VCaP (cell line): ENCODE measurements around the gene ONECUT2.

ENCODE experiments used
- H3K27ac ChIP-seq: fragments of 450-650 bp; 2 replicates; pipeline ENCODE4 v1.5.1; 2017
- CTCF ChIP-seq: fragments of 450-650 bp; conservative IDR thresholded peaks from 2 replicates; pipeline ENCODE4 v1.5.1; 2017; ENCODE audit warnings: mild to moderate bottlenecking, moderate library complexity

The ONECUT2 gene

DNA sequence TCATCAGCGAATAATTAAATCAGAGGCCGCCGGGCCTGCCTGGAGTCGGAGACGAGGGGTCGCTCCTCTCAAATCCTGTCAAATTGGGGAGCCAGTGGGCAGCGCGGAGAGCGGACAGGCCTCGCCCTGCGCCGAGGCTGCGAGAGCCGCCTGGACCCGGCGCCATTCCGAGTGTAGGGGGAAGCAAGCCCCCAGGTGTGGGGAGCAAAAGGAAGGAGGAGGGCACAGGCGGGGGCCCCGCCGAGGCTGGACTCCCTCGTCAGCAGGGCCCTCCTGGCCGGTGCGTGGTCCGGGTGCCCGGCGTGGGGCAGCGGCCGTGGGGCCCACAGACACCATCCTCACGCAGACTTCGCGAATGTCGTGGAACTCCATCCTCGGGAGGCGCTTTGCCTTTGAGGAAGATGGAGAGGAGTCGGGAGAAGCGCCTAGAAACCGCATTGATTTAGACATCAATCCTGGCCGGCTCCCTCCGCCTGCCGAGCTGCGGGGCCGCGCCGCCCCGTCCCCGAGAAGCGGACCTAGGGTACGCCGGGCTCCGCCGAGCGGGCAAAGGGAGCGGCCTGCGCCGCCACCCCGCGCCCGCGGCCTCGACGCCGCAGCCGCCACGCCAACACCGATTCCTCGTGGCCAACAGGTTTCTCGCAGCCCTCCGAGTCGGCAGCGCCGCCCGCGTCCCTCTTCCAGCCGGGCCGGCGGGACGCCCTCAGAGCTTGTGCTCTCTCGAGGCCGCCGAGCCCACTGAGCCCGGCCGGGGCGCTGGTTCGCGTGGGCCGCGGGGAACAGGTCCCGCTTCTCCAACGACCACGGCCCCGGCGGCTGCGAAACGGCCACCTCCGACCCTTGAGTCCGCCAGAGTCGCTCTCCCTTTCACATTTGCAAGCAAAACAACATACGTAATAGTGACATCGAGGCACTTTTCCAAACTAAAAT lies 6.7 kb upstream of the ONECUT2 start:
- TF ChIP-seq CTCF, result no peak
- no peak overlapping the region for H3K27ac ChIP-seq

- H3K27ac ChIP-seq, result no peak overlapping the region
- TF ChIP-seq CTCF, result no peak
These were observed 5.8 kb upstream of the ONECUT2 start for GRCh38 chr18:57429167-57430078.

DNA sequence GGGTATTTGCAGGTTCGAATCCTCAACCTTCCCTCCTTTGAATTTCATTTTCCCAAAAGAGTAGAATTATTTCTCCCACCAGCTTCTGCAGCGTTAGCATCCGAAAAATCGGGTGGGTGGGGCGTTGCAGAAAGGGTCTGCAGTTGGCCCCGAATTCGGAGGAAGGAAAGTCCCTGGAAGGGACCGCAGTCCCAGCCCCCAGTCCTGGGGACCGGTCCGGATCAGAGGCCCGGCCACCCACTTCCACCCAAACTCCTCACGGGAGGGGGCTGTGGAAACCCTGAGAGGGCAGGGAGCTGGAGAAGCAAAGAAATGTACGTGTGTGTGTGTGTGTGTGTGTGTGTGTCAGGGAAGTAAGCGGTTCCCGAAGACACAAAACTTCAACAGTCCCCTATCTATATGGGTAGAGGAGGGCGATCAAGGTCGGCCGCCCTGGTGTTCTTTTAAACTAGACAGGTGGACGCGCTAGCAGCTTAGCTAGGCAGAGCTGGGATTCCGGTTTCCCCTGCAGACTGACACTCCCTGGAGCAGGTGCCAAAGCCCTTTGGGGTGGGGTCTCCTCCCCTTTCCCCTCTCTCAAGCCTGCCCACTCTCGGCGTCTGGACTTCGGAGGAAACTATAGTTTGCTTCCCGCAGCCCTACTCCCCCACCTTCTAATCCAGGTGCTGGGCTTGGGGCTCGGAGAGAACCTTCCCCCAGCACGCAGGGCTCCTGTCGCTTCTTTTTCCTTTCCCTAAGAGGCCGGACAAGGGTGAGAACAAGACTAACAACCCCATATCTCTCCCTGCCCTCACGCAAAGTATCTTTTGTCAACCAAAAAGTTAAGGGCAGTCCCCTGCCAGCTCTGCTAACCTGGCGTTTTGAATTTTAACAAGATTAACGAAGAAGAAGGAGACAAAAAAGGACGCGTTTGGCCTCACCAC lies 4.8 kb upstream of the ONECUT2 start:
- no peak for TF ChIP-seq CTCF
- H3K27ac ChIP-seq, result no peak overlapping the region

DNA sequence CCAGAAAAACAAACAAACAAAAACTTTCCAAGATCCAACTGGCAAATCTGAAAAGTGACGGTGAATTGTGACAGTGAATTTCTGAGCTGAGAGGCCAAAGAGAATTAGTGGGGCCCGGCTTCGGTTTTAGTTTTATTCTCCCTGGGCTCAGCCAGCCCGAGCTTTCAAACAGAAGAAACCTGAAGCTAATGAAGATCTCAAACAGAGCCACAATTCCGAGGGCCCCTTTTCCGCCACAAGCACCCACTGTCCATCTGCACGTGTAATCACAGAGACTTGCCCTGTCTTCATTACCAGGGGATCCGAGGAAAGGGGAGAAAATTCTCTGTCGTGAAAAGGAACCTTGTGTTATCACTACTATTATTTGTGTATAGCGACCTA lies 4.2 kb upstream of the ONECUT2 start:
- no peak for TF ChIP-seq CTCF
- no peak overlapping the region for H3K27ac ChIP-seq

- H3K27ac ChIP-seq, result no peak overlapping the region
- no peak for TF ChIP-seq CTCF
These were observed 3.6 kb upstream of the ONECUT2 start for GRCh38 chr18:57431467-57432080.

GRCh38 chr18:57432140-57432539 lies 3.0 kb upstream of the ONECUT2 start:
- TF ChIP-seq CTCF, result no peak

More at GRCh38 chr18:57432140-57432539, 3.0 kb upstream of the ONECUT2 start:
- H3K27ac ChIP-seq, result no peak overlapping the region
